Inflammatory macrophage treated with lipopolysaccharide for 1 hour (primary cell): ENCODE measurements around the gene CPA1.
A peak's percentile ranks its signal among the peaks of the same experiment; 100 is the strongest.

Source experiments
- DNase-seq, 2 donors: peaks; one replicate each; pipeline ENCODE4 v3.0.0-alpha.2; 2020 to 2022

Gene CPA1

DNA sequence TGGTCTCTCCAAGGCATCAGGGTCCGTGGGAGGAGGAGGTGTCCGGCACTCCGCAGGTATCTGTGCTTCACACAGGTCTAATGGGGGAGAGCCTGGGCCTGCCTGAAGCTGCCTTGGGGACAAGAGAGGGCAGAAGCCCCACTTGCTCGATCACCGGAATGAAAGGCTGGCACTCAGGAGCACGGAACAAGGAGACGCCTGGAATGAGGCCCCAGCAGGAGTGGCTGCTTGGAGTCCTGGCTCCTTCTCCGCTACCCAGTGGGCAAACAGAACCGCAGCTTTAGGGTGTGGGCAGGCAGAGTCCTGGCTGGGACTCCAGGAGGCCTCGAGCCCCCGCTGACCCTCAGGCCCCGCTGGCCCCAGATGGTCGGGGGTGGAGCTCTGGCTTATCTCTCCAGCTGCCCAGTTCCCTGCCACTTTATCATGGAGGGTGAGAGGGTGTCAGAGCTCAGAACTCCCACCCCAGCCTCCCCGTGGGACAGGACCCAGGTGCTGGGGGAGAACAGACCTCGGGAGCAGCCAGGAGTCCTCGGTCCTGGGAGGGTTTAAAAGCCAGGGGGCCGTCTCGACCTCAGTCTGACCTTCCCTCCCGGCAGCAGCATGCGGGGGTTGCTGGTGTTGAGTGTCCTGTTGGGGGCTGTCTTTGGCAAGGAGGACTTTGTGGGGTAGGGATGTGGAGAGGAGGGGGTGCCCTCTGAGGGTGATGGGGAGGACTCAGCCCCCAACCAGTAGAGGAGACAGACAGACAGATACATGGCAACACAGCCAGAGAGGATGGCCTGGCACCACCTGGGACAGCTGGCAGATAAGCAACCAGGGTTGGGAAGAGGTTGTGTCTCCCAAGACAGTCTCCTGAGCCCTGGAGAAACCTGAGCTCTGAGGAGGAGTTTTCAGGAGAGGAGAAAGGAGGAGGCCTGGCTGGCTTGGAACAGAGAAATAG is at the start of gene CPA1:
CPA1 (plus strand) TSS at position 574 of the 940 bp plus-strand sequence; CDS start at position 601, 27 bp downstream.
- DNase-seq, result no peak

DNA sequence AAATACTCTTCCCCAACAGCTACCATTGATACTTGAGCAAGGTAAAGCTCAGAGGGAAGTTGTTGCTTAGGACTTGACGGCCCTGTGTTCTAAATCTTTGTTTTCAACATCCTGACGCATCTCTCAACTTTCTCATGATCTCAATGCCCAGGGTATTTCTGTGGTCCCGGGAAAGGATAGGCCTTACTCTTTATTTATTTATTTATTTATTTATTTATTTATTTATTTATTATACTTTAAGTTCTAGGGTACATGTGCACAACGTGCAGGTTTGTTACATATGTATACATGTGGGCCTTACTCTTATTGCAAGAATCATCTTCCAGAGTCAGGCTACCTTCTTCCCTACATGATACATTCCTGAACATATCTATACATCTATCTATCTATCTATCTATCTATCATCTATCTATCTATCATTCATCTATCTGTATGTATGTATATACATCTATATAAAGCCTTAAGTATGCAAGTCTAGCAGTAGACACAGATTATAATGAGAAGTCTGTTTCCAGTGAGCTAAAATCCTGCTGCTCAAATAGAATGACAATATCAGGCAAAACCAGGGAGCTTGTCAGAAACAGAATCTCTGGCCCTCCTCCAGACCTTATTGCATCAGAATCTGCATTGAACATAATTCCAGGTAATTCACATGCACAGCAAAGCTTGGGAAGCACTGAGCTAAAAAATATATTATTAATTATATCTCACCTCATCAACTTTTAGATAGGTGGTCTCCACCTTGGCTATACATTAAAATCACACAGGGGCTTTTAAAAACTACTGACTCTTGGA is 47.8 kb upstream of the CPA1 start:
- DNase-seq, result no peak

DNA sequence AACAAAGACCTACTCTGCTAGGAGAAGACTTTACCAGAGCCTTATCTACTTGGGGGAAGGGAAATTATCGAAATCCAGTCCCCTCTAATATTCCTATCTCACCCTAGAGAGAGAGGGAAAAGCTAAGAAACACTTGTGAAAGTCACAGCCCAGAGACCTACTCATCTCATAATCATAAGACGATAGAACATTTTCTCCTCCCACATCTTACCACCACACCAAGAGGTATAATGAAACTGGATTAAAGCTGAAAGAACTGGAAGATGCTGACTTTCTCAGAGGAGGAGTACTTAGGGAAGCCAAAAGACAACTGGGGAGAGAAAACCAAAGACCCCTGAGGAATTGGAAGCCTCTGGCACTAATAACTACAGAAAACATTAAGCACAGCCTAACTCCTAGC is 46.5 kb upstream of the CPA1 start:
- no peak for DNase-seq

DNA sequence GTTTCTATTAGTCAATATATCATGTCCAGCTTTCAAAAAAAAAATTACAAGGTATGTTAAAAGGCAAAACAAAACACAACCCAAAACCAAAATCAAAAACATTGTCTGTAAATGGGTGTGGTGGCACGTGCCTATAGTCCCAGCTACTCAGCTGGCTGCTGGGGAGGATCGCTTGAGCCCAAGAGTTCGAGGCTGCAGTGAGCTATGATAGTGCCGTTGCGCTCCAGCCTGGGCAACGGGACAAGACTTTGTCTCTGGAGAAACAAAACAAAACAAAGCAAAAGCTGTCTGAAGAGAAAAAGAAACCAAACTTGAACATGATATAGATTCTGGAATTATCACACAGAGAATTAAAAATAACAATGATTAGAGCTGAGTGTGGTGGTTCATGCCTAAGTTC is 46.0 kb upstream of the CPA1 start:
- no peak for DNase-seq

DNA sequence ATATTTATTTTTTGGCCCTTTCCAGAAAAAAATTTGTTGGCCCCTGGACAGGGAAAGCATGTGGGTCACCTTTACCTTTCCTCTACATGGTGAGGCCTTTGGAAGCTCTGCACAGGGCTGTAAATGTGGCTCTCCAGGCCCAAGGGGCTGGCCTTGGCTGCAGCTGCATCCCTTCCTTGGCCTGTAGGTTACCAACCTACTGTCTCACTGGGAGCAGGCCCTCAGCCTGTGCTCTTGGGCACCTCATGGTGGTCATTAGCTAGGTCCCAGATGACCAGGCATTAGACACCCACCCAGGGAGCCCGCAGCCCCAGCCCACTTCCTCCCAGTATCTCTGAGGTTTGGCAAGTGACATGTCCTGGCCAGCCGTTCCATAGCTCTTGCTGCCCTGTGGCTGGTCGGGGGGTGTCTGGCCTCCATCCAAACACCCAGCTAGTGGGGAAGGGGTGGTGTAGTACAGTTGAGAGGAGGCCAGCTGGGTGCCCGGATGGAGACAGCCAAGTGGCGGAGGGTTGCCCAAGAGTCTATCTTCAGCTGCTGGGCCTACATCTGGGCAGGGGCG is 42.8 kb upstream of the CPA1 start:
- no peak for DNase-seq

DNA sequence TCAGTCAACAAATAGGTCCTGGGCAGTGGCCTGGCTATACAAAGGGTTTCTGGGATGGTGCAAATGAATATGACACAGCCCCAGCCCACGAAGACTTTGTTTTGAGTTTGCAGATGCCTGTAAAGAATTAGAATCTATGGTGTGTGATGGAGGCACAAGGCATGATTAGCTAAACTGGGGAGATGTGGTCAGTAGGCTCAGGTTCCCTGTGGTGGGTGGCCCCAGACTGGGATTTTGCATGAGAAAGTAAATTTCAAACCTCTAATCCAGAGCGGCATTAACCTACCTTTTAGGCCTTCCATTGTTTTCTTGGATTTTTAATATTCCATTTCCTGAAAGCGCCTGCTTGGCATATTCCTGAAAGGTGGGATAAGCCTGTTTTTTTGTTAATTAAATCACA is 42.1 kb upstream of the CPA1 start:
- DNase-seq, result no peak

DNA sequence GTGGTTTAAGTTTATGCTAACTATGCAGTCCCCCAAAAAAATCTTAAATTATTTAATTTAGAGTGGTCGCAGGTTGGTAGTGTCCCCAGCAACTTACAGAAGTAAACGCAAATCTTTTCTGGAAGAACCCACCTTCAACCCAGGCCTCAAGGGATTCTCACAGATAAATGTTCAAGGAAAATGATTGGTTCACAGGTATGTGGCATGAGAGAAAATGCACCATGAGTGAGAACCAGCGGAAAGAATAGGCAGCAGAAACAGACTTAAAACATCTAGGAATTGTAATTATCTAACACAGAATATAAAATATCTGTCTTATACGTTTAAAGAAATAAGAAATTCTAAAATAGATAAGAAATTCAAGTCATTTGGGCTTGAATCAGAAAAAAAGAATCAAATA is 38.4 kb upstream of the CPA1 start:
- no peak for DNase-seq

DNA sequence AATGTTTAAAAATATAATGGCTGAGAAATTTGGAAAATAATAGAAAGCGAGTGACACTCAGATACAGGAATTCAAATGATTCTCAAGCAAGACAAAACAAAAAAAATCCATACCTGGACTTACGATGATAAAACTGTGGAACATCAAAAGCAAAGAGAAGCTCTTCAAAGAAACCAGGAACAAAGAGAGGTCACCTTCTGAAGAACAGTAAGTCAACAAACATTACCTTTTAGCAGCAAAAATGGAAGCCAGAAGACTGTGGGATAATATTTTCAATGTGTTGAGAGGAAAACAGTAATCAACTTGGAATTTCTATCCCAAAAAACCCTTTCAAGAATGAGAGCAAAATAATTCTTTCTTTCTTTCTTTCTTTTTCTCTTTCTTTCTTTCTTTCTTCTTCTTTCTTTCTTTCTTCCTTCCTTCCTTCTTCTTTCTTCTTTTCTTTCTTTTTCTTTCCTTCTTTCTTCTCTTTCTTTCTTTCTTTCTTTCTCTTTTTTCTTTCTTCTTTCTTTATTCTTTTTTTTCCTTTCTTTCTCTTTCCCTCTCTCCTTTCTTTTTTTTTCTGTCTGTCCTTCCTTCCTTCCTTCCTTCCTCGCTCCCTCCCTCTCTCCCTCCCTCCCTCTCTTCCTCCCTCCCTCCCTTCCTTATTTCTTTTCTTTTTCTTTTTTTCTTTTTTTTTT is 37.5 kb upstream of the CPA1 start:
- DNase-seq, result no peak

DNA sequence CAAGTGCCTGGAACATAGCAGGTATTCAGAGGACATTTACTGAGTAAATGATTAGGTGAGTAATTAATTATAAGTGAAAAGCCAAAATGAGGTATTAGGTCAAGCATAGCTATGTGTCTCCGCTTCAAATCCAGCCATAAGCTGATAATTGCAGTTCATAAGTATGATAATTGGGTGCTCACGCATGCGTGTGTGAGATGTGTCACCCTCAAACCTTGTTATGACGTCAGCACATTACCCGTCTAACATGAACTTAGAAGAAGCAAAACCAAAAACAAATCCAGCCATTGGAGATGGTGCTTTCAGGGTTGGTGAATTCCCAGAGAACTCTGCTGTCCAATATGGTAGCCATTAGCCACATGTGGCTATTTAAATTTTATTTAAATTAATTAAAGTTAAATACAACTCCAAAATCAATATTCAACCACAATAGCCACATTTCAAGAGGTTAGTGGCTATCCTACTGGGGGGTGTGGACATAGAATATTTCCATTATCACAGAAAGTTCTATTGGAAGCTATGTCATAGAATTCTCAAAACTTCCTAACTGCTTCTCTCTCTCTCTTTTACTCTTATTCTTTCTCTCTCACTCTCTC is 35.9 kb upstream of the CPA1 start, which contains the start of gene CPA5:
CPA5 (plus strand) TSS at position 546 of the 596 bp plus-strand sequence. CDS start 1,670 bp downstream, outside the sequence.
- no peak for DNase-seq

DNA sequence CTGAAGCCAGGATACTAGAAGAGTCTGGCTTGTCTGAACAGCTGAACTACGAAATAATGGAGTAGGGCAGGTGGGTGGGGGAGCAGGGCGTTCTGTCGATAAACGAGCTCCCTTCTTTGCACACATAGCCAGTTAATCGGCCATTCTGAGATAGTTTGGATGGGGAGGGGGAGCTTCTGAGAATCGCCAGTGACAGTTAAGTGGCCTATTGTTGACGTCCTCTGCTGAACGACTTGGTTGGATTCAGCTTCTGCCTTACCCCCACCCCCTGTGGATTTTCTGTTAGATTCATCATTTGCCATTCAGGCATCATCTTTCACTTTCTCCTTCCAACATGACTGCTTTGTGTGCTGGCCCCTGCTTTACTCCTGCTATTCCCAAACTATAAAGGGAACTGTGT is 35.2 kb upstream of the CPA1 start:
- no peak for DNase-seq

DNA sequence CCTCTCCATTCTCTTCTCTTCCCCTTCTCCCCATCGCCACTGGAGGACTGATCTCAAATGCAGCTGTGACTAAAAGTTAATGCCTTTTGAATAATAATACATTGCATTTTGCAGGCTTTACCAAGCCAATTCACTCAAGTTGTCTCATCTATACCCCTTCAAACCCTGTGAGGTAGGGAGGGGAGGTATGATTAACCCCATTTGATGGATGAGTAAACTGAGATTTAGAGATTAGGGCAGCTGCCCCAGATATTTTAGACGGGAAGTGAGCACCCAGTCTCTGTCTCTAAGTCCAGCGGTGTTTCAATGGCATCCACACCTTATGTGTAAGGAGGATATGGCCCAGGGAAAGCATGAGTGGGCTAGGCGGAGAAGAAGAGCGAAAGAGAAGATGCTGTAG is 34.6 kb upstream of the CPA1 start:
- no peak for DNase-seq

DNA sequence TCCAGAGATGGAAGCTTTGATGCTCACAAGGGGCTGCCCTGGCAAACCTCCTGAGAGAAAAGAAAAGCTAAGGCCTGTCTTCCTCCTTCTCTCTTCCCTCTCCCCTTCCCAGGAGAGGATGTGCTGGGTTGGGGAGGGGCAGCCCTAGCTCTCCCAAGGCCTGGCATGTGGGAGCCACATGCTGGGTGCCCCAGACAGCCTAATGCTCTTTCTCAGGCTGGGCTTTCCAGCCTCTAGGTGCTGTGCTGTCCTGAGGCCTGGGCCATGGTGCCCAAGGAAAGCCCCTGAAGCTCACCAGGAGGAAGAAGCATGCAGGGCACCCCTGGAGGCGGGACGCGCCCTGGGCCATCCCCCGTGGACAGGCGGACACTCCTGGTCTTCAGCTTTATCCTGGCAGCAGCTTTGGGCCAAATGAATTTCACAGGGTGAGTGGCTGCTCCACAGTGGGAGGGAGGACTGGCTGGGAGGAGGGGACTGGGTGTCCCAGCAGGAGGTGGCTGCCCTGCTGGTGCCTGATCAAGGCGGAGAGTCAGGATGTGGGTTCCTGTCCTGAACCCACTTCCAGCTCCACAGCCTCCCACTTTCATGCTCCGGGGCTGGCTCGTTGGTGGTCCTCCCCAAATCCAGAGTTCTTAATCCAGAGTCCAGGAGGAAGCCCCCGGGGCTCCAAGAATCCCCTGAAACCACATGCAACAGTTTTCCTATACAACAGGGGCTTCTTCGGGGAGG is 34.0 kb upstream of the CPA1 start:
- peak in 1 of 2 donors; percentile 24 for DNase-seq

DNA sequence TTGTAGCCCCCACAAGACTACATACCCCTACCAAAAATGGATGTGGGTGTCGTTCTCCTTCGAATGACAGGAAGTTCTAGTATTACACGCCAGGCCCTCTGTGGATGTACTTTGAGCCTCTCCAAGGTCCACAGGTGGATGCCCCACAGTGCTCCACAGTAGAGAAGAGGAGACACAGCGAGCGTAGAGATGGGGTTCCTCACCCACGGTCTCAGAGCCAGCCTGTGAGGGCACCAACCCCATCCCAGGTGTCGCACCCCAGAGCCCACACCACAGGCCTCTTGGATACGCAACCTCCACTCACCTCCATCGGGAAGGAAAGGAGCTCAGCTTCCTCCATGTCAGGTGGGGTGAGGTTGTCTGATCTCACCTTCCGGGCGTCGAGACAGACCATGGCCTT is 33.4 kb upstream of the CPA1 start:
- no peak for DNase-seq

DNA sequence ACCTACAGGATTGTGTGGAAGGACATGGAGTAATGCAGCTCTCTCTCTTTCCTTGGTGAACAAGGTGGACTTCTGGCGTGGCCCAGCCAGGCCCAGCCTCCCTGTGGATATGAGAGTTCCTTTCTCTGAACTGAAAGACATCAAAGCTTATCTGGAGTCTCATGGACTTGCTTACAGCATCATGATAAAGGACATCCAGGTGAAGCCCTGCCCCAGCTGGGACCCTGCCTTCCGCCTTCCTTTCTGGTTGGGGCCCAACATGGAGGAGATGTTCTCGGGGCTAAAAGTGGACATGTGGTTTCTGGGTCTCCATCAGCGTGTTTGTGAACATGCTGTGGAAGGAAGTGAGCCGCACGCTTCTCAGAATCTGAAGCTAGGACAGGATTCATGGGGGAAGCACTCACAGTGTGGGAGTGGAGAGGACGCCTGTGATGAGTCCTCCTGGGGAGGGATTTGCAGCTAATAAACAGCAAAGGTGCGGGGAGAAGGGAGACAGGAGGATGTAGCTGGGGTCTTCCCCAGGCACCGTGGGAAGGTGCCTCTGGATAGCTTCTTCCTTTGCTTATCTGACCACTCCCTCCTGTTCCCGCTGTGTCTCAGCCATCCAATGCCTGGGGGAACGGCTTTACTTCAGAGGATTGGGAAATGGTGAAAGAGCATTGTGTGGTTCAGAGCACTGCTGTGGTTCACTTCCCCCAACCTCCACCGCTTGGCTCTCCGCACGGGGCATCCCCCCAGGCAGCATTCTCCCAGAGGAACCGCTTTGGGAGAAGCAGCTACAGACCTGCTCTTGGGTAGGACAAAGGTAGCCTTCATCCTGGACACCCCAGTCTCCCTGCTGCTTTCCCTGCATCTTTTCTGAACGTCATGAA is 30.1 kb upstream of the CPA1 start:
- DNase-seq, result peak; percentile 22 to 52

DNA sequence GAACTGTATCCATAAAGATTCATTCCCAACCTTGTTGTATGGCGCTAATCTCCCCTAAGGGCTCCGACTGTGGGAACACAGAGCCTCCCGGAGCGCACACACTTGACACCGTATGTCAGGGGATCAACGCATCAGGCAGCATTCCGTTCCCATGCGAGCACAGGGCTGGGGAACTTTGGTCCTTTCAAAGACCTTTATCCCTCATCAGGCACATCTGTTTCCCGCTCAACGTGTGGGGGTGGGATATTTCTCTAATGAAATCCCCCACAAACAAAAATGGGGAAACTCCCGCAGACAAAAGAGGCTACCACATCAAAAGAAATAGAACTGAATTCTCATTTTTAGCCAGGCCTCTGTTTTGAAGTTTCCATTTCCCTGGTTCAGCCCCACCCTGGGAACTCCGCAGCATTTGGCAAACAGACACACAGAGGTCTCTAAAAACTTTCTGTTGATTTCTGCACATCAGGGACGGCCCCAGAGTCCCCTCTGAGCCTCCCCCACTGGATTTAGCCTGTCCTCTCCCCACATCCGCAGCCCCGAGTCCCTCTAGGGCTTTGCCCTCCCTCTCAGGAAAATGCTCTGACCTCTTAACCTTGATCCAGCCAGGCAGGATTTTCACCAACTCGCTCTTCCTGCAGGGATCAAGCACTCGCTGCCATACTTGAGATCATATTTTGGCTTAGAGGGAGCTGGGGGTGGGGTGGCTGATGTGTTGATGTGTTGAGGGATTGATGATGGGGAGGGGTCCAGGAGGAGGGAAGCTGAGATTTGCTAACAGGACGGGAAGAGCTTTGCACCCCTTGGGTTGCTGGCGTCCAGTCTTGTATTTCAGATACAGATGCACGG is 29.1 kb upstream of the CPA1 start:
- DNase-seq, result peak; percentile 14 to 27

DNA sequence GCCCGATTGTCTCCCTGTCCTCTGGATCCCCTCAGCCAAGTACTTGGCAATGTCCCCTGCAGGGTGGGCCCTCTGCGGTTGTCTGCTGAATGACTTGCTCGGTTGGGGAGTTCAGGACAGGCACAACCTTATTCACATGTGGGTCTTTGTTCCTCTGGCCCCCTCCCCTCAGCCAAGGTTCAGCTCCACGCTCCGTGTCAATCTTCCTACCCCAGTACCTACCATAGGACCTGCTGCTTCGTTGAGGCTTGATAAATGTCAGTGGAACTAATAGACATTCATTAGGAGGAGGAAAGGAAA is 28.6 kb upstream of the CPA1 start:
- no peak for DNase-seq

DNA sequence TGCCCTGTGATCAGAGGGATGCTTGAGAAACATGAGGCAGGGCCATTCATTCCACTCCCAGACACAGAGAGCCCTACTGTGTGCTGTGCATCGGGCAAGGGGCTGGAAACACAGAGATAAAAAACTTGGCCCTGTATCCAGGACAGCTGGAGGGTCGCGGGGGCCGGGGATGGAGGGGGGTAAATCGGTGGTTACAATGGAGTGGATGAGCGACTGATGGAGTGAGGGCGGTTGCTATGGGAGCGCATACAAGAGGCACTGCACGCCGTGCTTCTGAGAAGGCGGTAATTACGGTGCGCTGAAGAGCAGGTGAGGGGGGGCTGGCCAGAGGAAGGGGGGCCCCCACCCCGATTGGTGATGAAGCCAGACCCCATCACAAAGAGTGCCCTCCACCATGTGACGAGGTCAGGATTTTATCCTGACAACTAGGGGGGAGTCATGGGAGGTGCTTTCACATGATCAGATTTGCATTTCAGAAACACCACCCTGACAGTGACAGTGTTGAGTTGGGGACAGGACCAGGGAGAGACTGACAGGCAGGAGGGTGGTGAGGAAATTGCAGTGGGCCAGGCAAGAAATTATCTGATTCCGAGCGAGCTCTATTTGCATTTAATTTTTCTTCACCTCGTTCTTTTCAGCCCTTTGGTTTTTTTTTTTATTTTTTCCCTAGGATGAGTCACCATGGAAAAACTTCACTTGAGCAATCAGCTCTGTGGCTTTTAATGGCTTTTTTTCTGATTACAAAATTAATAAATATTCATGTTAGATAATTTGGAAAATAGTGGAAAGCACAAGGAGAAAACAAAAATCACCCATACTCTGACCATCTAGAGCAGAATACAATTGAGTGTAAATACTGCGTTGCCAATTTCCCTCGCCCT is 27.9 kb upstream of the CPA1 start:
- DNase-seq, result peak; percentile 30 to 34

DNA sequence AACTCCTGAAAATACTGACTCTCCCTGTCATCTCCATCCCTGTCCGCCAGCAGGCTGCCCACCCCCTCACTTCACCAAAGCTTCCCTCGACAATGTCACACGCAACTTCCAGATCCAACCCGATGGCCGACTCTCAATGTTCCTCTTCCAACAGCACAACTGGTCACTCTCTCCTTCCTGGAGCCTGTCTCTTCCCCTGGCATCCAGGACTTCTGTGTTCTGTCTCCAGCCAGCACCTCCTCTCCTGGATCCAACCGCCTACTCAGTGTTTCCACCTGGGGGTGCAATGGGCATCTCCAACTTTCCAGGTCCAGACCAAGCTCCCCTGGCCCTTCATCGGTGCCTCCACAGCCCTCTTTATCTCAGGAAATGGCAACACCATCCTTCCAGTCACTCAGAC is 27.1 kb upstream of the CPA1 start:
- no peak for DNase-seq
